K562 (cell line): Measurements from ENCODE around the gene SLC12A3. TPM values are rescaled to one million over a fixed set of nuclear protein-coding genes. Genes with fewer than 3 reads are reported as not detected.

Experiments used
- ATAC-seq: fragments of 200-7000 bp; cut with Tn5 transposase; 3 replicates; pipeline ENCODE4 v1.9.1; 2020; ENCODE audit warnings: moderate library complexity
- BruUV-seq: library from RNA; stranded (reverse); fragments of 400-500 nt; replicated peaks from 2 replicates; lab custom pipeline; 2021; lab: Mats Ljungman, UMichigan
- CTCF ChIA-PET: fragments of 300-600 bp; formaldehyde crosslinking; extraction: SDS; loops from one replicate; lab custom pipeline; 2021; ENCODE audit warnings: low intra/inter-chr PET ratio; lab: Yijun Ruan, JAX
- POLR2A ChIA-PET: fragments of 300-600, 350-650 bp; sonication (Branson Sonifier 250); formaldehyde crosslinking; extraction: SDS; loops from one replicate; lab custom pipeline; 2021; ENCODE audit warnings: antibody characterized with exemption, inconsistent platforms; lab: Yijun Ruan, JAX
- DNase-seq, 4 experiments: peaks; one replicate each; pipeline versions ENCODE4 v3.0.0 to v3.0.0-alpha.2; 2011 to 2018; ENCODE audit warnings: low spot score in 3 of 4, mixed read lengths in 3 of 4; ENCODE audit errors: extremely low read depth in 1 of 4
- FAIRE-seq: peaks from 2 replicates; lab custom pipeline; 2011; peaks lifted over from hg19 to GRCh38; lab: Jason Lieb, UNC
- H2AFZ ChIP-seq: 2 replicates; pipeline ENCODE4 v1.6.0; 2011; ENCODE audit warnings: low read depth, low read length, control low read depth, inconsistent platforms
- H3K27ac ChIP-seq: fragments of 200-600 bp; 3 replicates; pipeline ENCODE4 v1.8.0; 2011; ENCODE audit warnings: low read depth, mild to moderate bottlenecking, control low read depth, inconsistent platforms, low read length, moderate library complexity, mixed read lengths; ENCODE audit errors: extremely low read depth
- H3K27me3 ChIP-seq, 2 experiments: fragments of 300-600 bp in 1 of 2; 2 replicates in 1 of 2; 3 replicates in 1 of 2; pipeline versions ENCODE4 v1.6.0 to v1.8.0; 2011; ENCODE audit warnings: inconsistent platforms in 2 of 2, low read length in 2 of 2, mild to moderate bottlenecking in 1 of 2, mixed read lengths in 1 of 2, moderate library complexity in 1 of 2; ENCODE audit not compliant: control insufficient read depth in 2 of 2, insufficient read depth in 2 of 2
- H3K36me3 ChIP-seq: fragments of 300-600 bp; 3 replicates; pipeline ENCODE4 v1.8.0; 2011; ENCODE audit warnings: mild to moderate bottlenecking, low read length, inconsistent platforms; ENCODE audit not compliant: control insufficient read depth, insufficient read depth
- H3K4me1 ChIP-seq, 2 experiments: fragments of 200-600 bp in 1 of 2; replicated peaks in 1 of 2; 2 replicates in 1 of 2; 3 replicates in 1 of 2; pipeline versions ENCODE4 v1.5.1 to v1.8.0; 2011; ENCODE audit warnings: inconsistent platforms in 2 of 2, low read length in 2 of 2, mild to moderate bottlenecking in 1 of 2, mixed read lengths in 1 of 2, moderate library complexity in 1 of 2; ENCODE audit not compliant: control insufficient read depth in 2 of 2, insufficient read depth in 2 of 2
- H3K4me2 ChIP-seq: 2 replicates; pipeline ENCODE4 v1.6.1; 2011; ENCODE audit warnings: low read length, control low read depth, inconsistent platforms, mixed read lengths; ENCODE audit not compliant: insufficient read depth
- H3K4me3 ChIP-seq: fragments of 200-600 bp; sonication (generic), shearing (Covaris generic); 2 replicates; pipeline ENCODE4 v1.5.1; 2016; ENCODE audit warnings: control low read depth, inconsistent platforms
- H3K79me2 ChIP-seq: fragments of 200-600 bp; 3 replicates; pipeline ENCODE4 v1.8.0; 2011; ENCODE audit warnings: low read length, inconsistent platforms; ENCODE audit not compliant: control insufficient read depth, insufficient read depth
- H3K9ac ChIP-seq, 2 experiments: 2 replicates each; pipeline versions ENCODE4 v1.6.0 to v1.6.1; 2011; ENCODE audit warnings: low read depth in 2 of 2, low read length in 2 of 2, control low read depth in 1 of 2, inconsistent platforms in 1 of 2, mild to moderate bottlenecking in 1 of 2, mixed read lengths in 1 of 2; ENCODE audit not compliant: insufficient read depth in 1 of 2
- H3K9me1 ChIP-seq: one replicate; pipeline ENCODE4 v1.6.0; 2011; ENCODE audit warnings: inconsistent platforms, mild to moderate bottlenecking, low read length, moderate library complexity; ENCODE audit not compliant: control insufficient read depth, insufficient read depth
- H3K9me3 ChIP-seq: replicated peaks from 2 replicates; pipeline ENCODE4 v1.5.1; 2011; ENCODE audit warnings: low read depth, low read length, inconsistent platforms; ENCODE audit not compliant: control insufficient read depth, insufficient read depth
- H4K20me1 ChIP-seq: replicated peaks from 2 replicates; pipeline ENCODE4 v1.6.1; 2011; ENCODE audit warnings: low read length, inconsistent platforms, mixed read lengths; ENCODE audit not compliant: control insufficient read depth, insufficient read depth
- HEY1 ChIP-seq: fragments of 250-450 bp; sonication (Bioruptor Pico); IDR thresholded peaks from 2 replicates; pipeline ENCODE4 v1.5.0; 2020; ENCODE audit warnings: mild to moderate bottlenecking, moderate library complexity, borderline replicate concordance
- PTBP1 ChIP-seq: fragments of 200-400 bp; formaldehyde crosslinking; IDR thresholded peaks from 2 replicates; pipeline ENCODE4 v1.6.1; 2017; ENCODE audit warnings: low read depth, low read length
- SMAD1 ChIP-seq: fragments of 150-350 bp; IDR thresholded peaks from 2 replicates; pipeline ENCODE4 v1.6.1; 2014; ENCODE audit warnings: low read length, low read depth; ENCODE audit not compliant: partially characterized antibody
- TCF7 ChIP-seq: sonication (generic); IDR thresholded peaks from 2 replicates; pipeline ENCODE4 v1.6.1; 2016; ENCODE audit warnings: antibody characterized with exemption, borderline replicate concordance
- TRIM28 ChIP-seq: fragments of 450-650 bp; IDR thresholded peaks from 2 replicates; pipeline ENCODE4 v1.6.1; 2017
- WGBS: fragments of 100-300 bp; shearing (Covaris generic); methylation state at CpG from one replicate; pipeline ENCODE4 v1.1.6; 2016; ENCODE audit warnings: low coverage, mixed read lengths; ENCODE audit not compliant: insufficient coverage; ENCODE audit errors: missing lambda C conversion rate; 5-methylcytosine and 5-hydroxymethylcytosine counted together
- in situ Hi-C: fragments of 300-500 bp; cut with MboI; formaldehyde crosslinking; loops from 4 replicates; pipeline ENCODE4 v1.15.0; 2018; ENCODE audit warnings: inconsistent platforms, mixed read lengths
- intact Hi-C: fragments of 100-400 bp; cut with micrococcal nuclease; formaldehyde crosslinking; loops from 2 replicates; pipeline ENCODE4 v1.14.2; 2022
- polyA plus RNA-seq, 8 experiments: library from polyadenylated mRNA; depleted of rRNA in 4 of 8; stranded (reverse) in 5 of 8; unstranded in 3 of 8; fragments of >200 nt; fragmentation: Nextera tagmentation in 2 of 8; fragmentation: Illumina TruSeq in 1 of 8; extraction: Ambion mirVana in 2 of 8; extraction: Trizol in 1 of 8; gene quantifications; 2 replicates each; pipeline versions ENCODE4 v1.2.1 to v1.2.3, GENCODE V29; 2011 to 2014; ENCODE audit warnings: inconsistent platforms in 1 of 8, missing spikeins in 1 of 8
- total RNA-seq, 7 experiments: library from RNA; depleted of rRNA in 6 of 7; stranded (reverse); fragments of >200 nt in 6 of 7; fragmentation: Illumina TruSeq in 2 of 7; extraction: Trizol in 2 of 7; gene quantifications; 2 replicates each; pipeline versions ENCODE4 v1.2.1 to v1.2.3, GENCODE V29; 2011 to 2021; ENCODE audit warnings: low replicate concordance in 1 of 7
- TF ChIP-seq, protein P1 (sequence below): fragments of 200-800 bp; sonication (Bioruptor generic); IDR thresholded peaks from 2 replicates; pipeline ENCODE4 v1.6.1; 2017; ENCODE audit warnings: missing genetic modification characterization, missing compliant biosample characterization

Gene SLC12A3
- total and polyA plus RNA-seq, 9 of the 15 experiments (the other 6 are each of a cell fraction or from before 2014, with no cell fraction given), result not detected

DNA sequence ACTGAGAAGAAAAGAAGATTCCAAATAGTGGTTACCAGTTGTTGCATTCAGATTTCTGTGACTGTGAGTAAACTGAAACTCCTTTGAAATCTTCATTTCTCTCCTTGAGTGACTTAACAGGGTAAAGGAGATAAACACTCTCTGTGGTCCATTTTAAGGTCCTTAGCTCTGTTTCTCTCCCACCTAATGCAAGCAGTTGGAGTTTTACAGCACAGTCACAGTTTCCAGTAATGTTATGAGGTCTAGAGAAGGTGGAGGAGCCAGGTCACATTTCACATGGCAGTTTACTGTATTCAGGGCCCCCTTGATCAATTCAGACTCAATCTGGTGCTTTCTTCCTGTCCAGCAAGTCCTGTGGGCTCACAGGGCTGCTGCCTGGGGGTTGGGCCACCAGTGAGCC lies 32.2 kb upstream of the SLC12A3 start:
- Histone ChIP-seq H3K27ac (no peak overlapping the region), H4K20me1 (no peaks in the 10 kb centered on the region), H2AFZ (no peak overlapping the region), H3K27me3 (no peaks in the 10 kb centered on the region)
- POLR2A ChIA-PET, result no interaction called here
- DNase-seq, result no peak
- intact Hi-C loops, result no loop called here
- in situ Hi-C loops, result no loop called here
- no peak for FAIRE-seq
- no peak for TF ChIP-seq PTBP1
- TF ChIP-seq TRIM28, result no peak
- TF ChIP-seq, protein P1, sequence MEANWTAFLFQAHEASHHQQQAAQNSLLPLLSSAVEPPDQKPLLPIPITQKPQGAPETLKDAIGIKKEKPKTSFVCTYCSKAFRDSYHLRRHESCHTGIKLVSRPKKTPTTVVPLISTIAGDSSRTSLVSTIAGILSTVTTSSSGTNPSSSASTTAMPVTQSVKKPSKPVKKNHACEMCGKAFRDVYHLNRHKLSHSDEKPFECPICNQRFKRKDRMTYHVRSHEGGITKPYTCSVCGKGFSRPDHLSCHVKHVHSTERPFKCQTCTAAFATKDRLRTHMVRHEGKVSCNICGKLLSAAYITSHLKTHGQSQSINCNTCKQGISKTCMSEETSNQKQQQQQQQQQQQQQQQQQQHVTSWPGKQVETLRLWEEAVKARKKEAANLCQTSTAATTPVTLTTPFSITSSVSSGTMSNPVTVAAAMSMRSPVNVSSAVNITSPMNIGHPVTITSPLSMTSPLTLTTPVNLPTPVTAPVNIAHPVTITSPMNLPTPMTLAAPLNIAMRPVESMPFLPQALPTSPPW (CRISPR knock-in tag), result no peak
- TF ChIP-seq, all 486 proteins: peak for 0
- H3K9me3 ChIP-seq, result no peaks in the 10 kb centered on the region
- H3K4me2 ChIP-seq, result no peak overlapping the region
- H3K4me3 ChIP-seq, result no peak overlapping the region
- BruUV-seq, result no TSS peak
- ATAC-seq, result no peak
- no peaks in the 10 kb centered on the region for H3K79me2 ChIP-seq
- peaks cover 0 to 13% of the 10 kb centered on the region in 2 experiments; a peak in 3 of 5 replicates for H3K4me1 ChIP-seq
- CTCF ChIA-PET, result no interaction called here
- peaks cover 92% of the 10 kb centered on the region for H3K36me3 ChIP-seq
- H3K9me1 ChIP-seq, result no peaks in the 10 kb centered on the region
- no peak overlapping the region for H3K9ac ChIP-seq

DNA sequence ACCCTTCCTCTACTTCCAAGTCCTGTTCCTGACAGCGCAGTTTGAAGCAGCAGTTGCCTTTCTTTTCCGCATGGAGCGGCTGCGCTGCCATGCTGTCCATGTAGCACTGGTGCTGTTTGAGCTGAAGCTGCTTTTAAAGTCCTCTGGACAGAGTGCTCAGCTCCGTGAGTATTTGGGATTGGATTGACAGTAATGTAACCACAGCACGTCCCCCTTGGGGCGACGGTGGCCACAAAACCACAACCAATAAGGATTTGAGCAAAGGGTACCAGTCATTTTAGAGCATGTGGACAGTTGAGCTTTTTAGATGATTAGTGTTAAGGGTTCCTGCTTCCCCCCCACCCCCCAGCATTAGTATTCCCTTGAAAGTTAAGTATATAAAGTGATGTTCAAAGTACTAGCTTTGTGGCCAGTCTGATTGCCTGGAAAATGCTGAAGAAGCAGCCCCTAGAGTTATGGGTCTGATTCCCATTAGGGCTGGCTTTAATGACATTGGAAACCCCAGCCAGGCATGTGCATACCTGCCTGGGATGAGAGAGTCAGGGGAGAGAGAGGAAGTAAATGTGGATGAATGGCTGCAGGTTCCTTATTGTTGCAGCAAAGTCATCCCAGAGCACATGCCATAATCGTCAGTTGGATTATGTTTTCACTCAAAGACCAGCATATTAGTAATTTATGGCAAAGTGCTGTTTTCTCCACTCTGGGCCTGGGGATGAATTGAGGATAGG lies 31.6 kb upstream of the SLC12A3 start:
- intact Hi-C loops, result no loop called here
- Histone ChIP-seq H2AFZ (no peak overlapping the region), H3K4me1 (peaks cover 0 to 13% of the 10 kb centered on the region in 2 experiments; a peak in 3 of 5 replicates), H3K9me3 (no peaks in the 10 kb centered on the region), H3K27ac (no peak overlapping the region), H4K20me1 (no peaks in the 10 kb centered on the region), H3K4me2 (no peak overlapping the region), H3K9me1 (no peaks in the 10 kb centered on the region), H3K79me2 (no peaks in the 10 kb centered on the region), H3K9ac (no peak overlapping the region), H3K4me3 (no peak overlapping the region), H3K36me3 (peaks cover 96% of the 10 kb centered on the region), H3K27me3 (no peaks in the 10 kb centered on the region)
- WGBS, result 88% methylated on average over 9 of the region's 9 CpGs
- ATAC-seq, result no peak
- BruUV-seq, result no TSS peak
- ChIA-PET CTCF (no interaction called here), POLR2A (no interaction called here)
- no peak for DNase-seq
- no peak for FAIRE-seq
- in situ Hi-C loops, result no loop called here
- TF ChIP-seq HEY1 (CRISPR knock-in tag) (no peak), SMAD1 (no peak), TCF7 (no peak)
